Measurements from ENCODE around the gene ILDR1.

GRCh38 chr3:122004991-122005565, 17.0 kb downstream of the ILDR1 start:
- no peak for TF ChIP-seq CTCF (IDR thresholded peaks at IDR 0.05)
- TF ChIP-seq POLR2A (IDR thresholded peaks at IDR 0.05) = no peak
